Ovary (tissue), 9 donors: ENCODE data around the gene PLCB2. TPM values are rescaled to one million over a fixed set of nuclear protein-coding genes. Genes with fewer than 3 reads are reported as not detected.
A peak's percentile ranks its signal among the peaks of the same experiment; 100 is the strongest.

Experiments used
- DNase-seq, 5 donors: peaks; one replicate each; pipeline ENCODE4 v3.0.0-alpha.2; 2019 to 2020
- H3K27ac ChIP-seq, 2 donors: fragments of 200-600 bp; one replicate each; pipeline versions ENCODE4 v1.5.1 to v1.8.0; 2019 to 2022
- H3K27me3 ChIP-seq: fragments of 200-600 bp; one replicate; pipeline ENCODE4 v1.8.0; 2022
- H3K36me3 ChIP-seq: fragments of 200-600 bp; sonication (generic); one replicate; pipeline ENCODE4 v1.5.1; 2019
- H3K4me1 ChIP-seq: one replicate; pipeline ENCODE4 v1.8.1; 2013; ENCODE audit warnings: mild to moderate bottlenecking, moderate library complexity; ENCODE audit not compliant: insufficient read depth
- H3K4me3 ChIP-seq: fragments of 200-600 bp; sonication (generic); one replicate; pipeline ENCODE4 v1.5.1; 2017
- H3K9me3 ChIP-seq, 2 donors: fragments of 200-600 bp in 1 of 2; sonication (generic) in 1 of 2; one replicate each; pipeline versions ENCODE4 v1.5.1 to v1.8.1; 2013 to 2019; ENCODE audit warnings: mild to moderate bottlenecking in 1 of 2, moderate library complexity in 1 of 2
- CTCF ChIP-seq, 3 donors: fragments of 450-650 bp in 2 of 3; fragments of 200-600 bp in 1 of 3; IDR thresholded peaks; one replicate each; pipeline versions ENCODE4 v1.5.1 to v1.8.0; 2016 to 2022; ENCODE audit warnings: antibody characterized with exemption in 3 of 3, mild to moderate bottlenecking in 1 of 3
- EP300 ChIP-seq: sonication (generic); formaldehyde crosslinking; IDR thresholded peaks from one replicate; pipeline ENCODE4 v1.6.1; 2017; ENCODE audit warnings: antibody characterized with exemption
- POLR2A ChIP-seq: fragments of 450-650 bp; IDR thresholded peaks from one replicate; pipeline ENCODE4 v1.6.1; 2017; ENCODE audit warnings: antibody characterized with exemption, mild to moderate bottlenecking, moderate library complexity
- WGBS, 3 donors: extraction: QIAGEN DNeasy Blood & Tissue Kit in 1 of 3; methylation state at CpG; one replicate each; pipeline versions ENCODE4 v1.1.5 to v1.1.7; 2013 to 2017; 5-methylcytosine and 5-hydroxymethylcytosine counted together
- intact Hi-C, 4 donors: fragments of 100-400 bp; cut with DNase I; formaldehyde crosslinking; loops; one replicate each; pipeline versions ENCODE4 v1.11.0 to v1.15.1; 2022 to 2023
- polyA plus RNA-seq, 2 donors: library from polyadenylated mRNA; stranded (reverse); fragments of 200-250 nt in 1 of 2; fragments of 350-450 nt in 1 of 2; fragmentation: Illumina TruSeq in 1 of 2; extraction: RNeasy Lipid Tissue Mini Kit (QIAGEN cat#74804) in 1 of 2; gene quantifications; one replicate each; pipeline ENCODE4 v1.2.3, GENCODE V29; 2013 to 2014
- total RNA-seq, 7 donors: library from RNA; depleted of rRNA in 2 of 7; stranded (reverse); fragments of >200 nt in 2 of 7; fragmentation: NEBNext Ultra II Directional in 3 of 7; extraction: Animal tissue kit (Norgen Biotek cat#: 25700) in 3 of 7; gene quantifications; one replicate each; pipeline versions ENCODE4 v1.1.0 to v1.2.4, GENCODE V29; 2016 to 2023
- donor health status: DM: no; HTN: no; CAD: no; lungs with moderate emphysema.
- donor health status: DM: no; HTN: no; CAD: no.
- donor health status: Bipolar disorder and iron deficiency.
- donor health status: DM: yes; HTN: yes; CAD: no.
- donor health status: DM: no; HTN: no; CAD: no.
- donor health status: DM: yes; HTN: yes; CAD: no.

PLCB2 gene
- total and polyA plus RNA-seq, 9 donors = 1.9 to 13.9 (median 6.0) TPM

- 41 to 64% (median 46%) methylated on average over 7 of the region's 7 CpGs for WGBS, 3 donors
Measured at GRCh38 chr15:40259021-40259420, 48.7 kb downstream of the PLCB2 start.

GRCh38 chr15:40258544-40258943 lies 49.2 kb downstream of the PLCB2 start:
- Histone ChIP-seq H3K36me3 (no peaks in the 10 kb centered on the region), H3K4me3 (no peak overlapping the region), H3K9me3 (no peaks in the 10 kb centered on the region), H3K4me1 (peaks cover under 1% of the 10 kb centered on the region), H3K27ac (no peak overlapping the region), H3K27me3 (no peaks in the 10 kb centered on the region)
- WGBS, 3 donors = 53 to 75% (median 64%) methylated on average over 8 of the region's 8 CpGs
- DNase-seq = no peak
- TF ChIP-seq POLR2A (no peak), CTCF (IDR thresholded peaks at IDR 0.05) (no peak), EP300 (no peak)
- intact Hi-C loops = no loop called here

More at GRCh38 chr15:40259021-40259420, 48.7 kb downstream of the PLCB2 start:
- no peaks in the 10 kb centered on the region for H3K9me3 ChIP-seq
- no peaks in the 10 kb centered on the region for H3K36me3 ChIP-seq
- intact Hi-C loops = no loop called here
- DNase-seq = no peak
- H3K27ac ChIP-seq = no peak overlapping the region
- peaks cover 3% of the 10 kb centered on the region for H3K4me1 ChIP-seq
- no peak overlapping the region for H3K4me3 ChIP-seq
- no peaks in the 10 kb centered on the region for H3K27me3 ChIP-seq
- TF ChIP-seq EP300 (no peak), CTCF (IDR thresholded peaks at IDR 0.05) (no peak), POLR2A (no peak)

GRCh38 chr15:40257656-40258450 lies 49.9 kb downstream of the PLCB2 start:
- Histone ChIP-seq H3K9me3 (no peaks in the 10 kb centered on the region), H3K27ac (no peak overlapping the region), H3K27me3 (no peaks in the 10 kb centered on the region), H3K4me1 (peaks cover 7% of the 10 kb centered on the region), H3K4me3 (no peak overlapping the region), H3K36me3 (no peaks in the 10 kb centered on the region)
- TF ChIP-seq CTCF (IDR thresholded peaks at IDR 0.05) (no peak), POLR2A (no peak), EP300 (no peak)
- intact Hi-C loops = no loop called here
- 77 to 86% (median 85%) methylated on average over 9 of the region's 9 CpGs for WGBS, 3 donors
- no peak for DNase-seq

GRCh38 chr15:40256638-40257235 lies 51.0 kb downstream of the PLCB2 start:
- no peaks in the 10 kb centered on the region for H3K36me3 ChIP-seq
- H3K4me3 ChIP-seq = no peak overlapping the region
- TF ChIP-seq CTCF (IDR thresholded peaks at IDR 0.05) (no peak), POLR2A (no peak), EP300 (no peak)
- H3K4me1 ChIP-seq = peaks cover 8% of the 10 kb centered on the region
- H3K9me3 ChIP-seq = no peaks in the 10 kb centered on the region
- intact Hi-C loops = no loop called here
- no peak overlapping the region for H3K27ac ChIP-seq
- DNase-seq = peak in 1 of 5 donors; percentile 27
- no peaks in the 10 kb centered on the region for H3K27me3 ChIP-seq
- WGBS, 3 donors = 56 to 88% (median 88%) methylated on average over 17 of the region's 17 CpGs
